K562 (cell line): ENCODE measurements around the gene TRAF3IP1. TPM values are rescaled to one million over a fixed set of nuclear protein-coding genes. Genes with fewer than 3 reads are reported as not detected.

Experiments used
- ATAC-seq: fragments of 200-7000 bp; cut with Tn5 transposase; 3 replicates; pipeline ENCODE4 v1.9.1; 2020; ENCODE audit warnings: moderate library complexity
- BruUV-seq: library from RNA; stranded (reverse); fragments of 400-500 nt; replicated peaks from 2 replicates; lab custom pipeline; 2021; lab: Mats Ljungman, UMichigan
- CTCF ChIA-PET: fragments of 300-600 bp; formaldehyde crosslinking; extraction: SDS; loops from one replicate; lab custom pipeline; 2021; ENCODE audit warnings: low intra/inter-chr PET ratio; lab: Yijun Ruan, JAX
- POLR2A ChIA-PET: fragments of 300-600, 350-650 bp; sonication (Branson Sonifier 250); formaldehyde crosslinking; extraction: SDS; loops from one replicate; lab custom pipeline; 2021; ENCODE audit warnings: antibody characterized with exemption, inconsistent platforms; lab: Yijun Ruan, JAX
- DNase-seq, 4 experiments: peaks; one replicate each; pipeline versions ENCODE4 v3.0.0 to v3.0.0-alpha.2; 2011 to 2018; ENCODE audit warnings: low spot score in 3 of 4, mixed read lengths in 3 of 4; ENCODE audit errors: extremely low read depth in 1 of 4
- FAIRE-seq: peaks from 2 replicates; lab custom pipeline; 2011; peaks lifted over from hg19 to GRCh38; lab: Jason Lieb, UNC
- H2AFZ ChIP-seq: 2 replicates; pipeline ENCODE4 v1.6.0; 2011; ENCODE audit warnings: low read depth, low read length, control low read depth, inconsistent platforms
- H3K27ac ChIP-seq: fragments of 200-600 bp; 3 replicates; pipeline ENCODE4 v1.8.0; 2011; ENCODE audit warnings: low read depth, mild to moderate bottlenecking, control low read depth, inconsistent platforms, low read length, moderate library complexity, mixed read lengths; ENCODE audit errors: extremely low read depth
- H3K27me3 ChIP-seq, 2 experiments: fragments of 300-600 bp in 1 of 2; 2 replicates in 1 of 2; 3 replicates in 1 of 2; pipeline versions ENCODE4 v1.6.0 to v1.8.0; 2011; ENCODE audit warnings: inconsistent platforms in 2 of 2, low read length in 2 of 2, mild to moderate bottlenecking in 1 of 2, mixed read lengths in 1 of 2, moderate library complexity in 1 of 2; ENCODE audit not compliant: control insufficient read depth in 2 of 2, insufficient read depth in 2 of 2
- H3K36me3 ChIP-seq: fragments of 300-600 bp; 3 replicates; pipeline ENCODE4 v1.8.0; 2011; ENCODE audit warnings: mild to moderate bottlenecking, low read length, inconsistent platforms; ENCODE audit not compliant: control insufficient read depth, insufficient read depth
- H3K4me1 ChIP-seq, 2 experiments: fragments of 200-600 bp in 1 of 2; replicated peaks in 1 of 2; 2 replicates in 1 of 2; 3 replicates in 1 of 2; pipeline versions ENCODE4 v1.5.1 to v1.8.0; 2011; ENCODE audit warnings: inconsistent platforms in 2 of 2, low read length in 2 of 2, mild to moderate bottlenecking in 1 of 2, mixed read lengths in 1 of 2, moderate library complexity in 1 of 2; ENCODE audit not compliant: control insufficient read depth in 2 of 2, insufficient read depth in 2 of 2
- H3K4me2 ChIP-seq: 2 replicates; pipeline ENCODE4 v1.6.1; 2011; ENCODE audit warnings: low read length, control low read depth, inconsistent platforms, mixed read lengths; ENCODE audit not compliant: insufficient read depth
- H3K4me3 ChIP-seq: fragments of 200-600 bp; sonication (generic), shearing (Covaris generic); 2 replicates; pipeline ENCODE4 v1.5.1; 2016; ENCODE audit warnings: control low read depth, inconsistent platforms
- H3K79me2 ChIP-seq: fragments of 200-600 bp; 3 replicates; pipeline ENCODE4 v1.8.0; 2011; ENCODE audit warnings: low read length, inconsistent platforms; ENCODE audit not compliant: control insufficient read depth, insufficient read depth
- H3K9ac ChIP-seq, 2 experiments: 2 replicates each; pipeline versions ENCODE4 v1.6.0 to v1.6.1; 2011; ENCODE audit warnings: low read depth in 2 of 2, low read length in 2 of 2, control low read depth in 1 of 2, inconsistent platforms in 1 of 2, mild to moderate bottlenecking in 1 of 2, mixed read lengths in 1 of 2; ENCODE audit not compliant: insufficient read depth in 1 of 2
- H3K9me1 ChIP-seq: one replicate; pipeline ENCODE4 v1.6.0; 2011; ENCODE audit warnings: inconsistent platforms, mild to moderate bottlenecking, low read length, moderate library complexity; ENCODE audit not compliant: control insufficient read depth, insufficient read depth
- H3K9me3 ChIP-seq: replicated peaks from 2 replicates; pipeline ENCODE4 v1.5.1; 2011; ENCODE audit warnings: low read depth, low read length, inconsistent platforms; ENCODE audit not compliant: control insufficient read depth, insufficient read depth
- H4K20me1 ChIP-seq: replicated peaks from 2 replicates; pipeline ENCODE4 v1.6.1; 2011; ENCODE audit warnings: low read length, inconsistent platforms, mixed read lengths; ENCODE audit not compliant: control insufficient read depth, insufficient read depth
- E2F6 ChIP-seq, 2 experiments: IDR thresholded peaks; 2 replicates each; pipeline ENCODE4 v1.6.1; 2011; ENCODE audit warnings: borderline replicate concordance in 1 of 2, control low read depth in 1 of 2, low read depth in 1 of 2, low read length in 1 of 2, mild to moderate bottlenecking in 1 of 2, mixed read lengths in 1 of 2, moderate library complexity in 1 of 2; ENCODE audit not compliant: insufficient read depth in 1 of 2, insufficient read length in 1 of 2, poor library complexity in 1 of 2, severe bottlenecking in 1 of 2; ENCODE audit errors: extremely low read depth in 1 of 2
- KDM1A ChIP-seq, 2 experiments: fragments of 450-650 bp; IDR thresholded peaks; 2 replicates each; pipeline ENCODE4 v1.6.1; 2016; ENCODE audit warnings: mild to moderate bottlenecking in 2 of 2
- MYBL2 ChIP-seq, 2 experiments: fragments of 450-650 bp in 1 of 2; sonication (generic) in 1 of 2; formaldehyde crosslinking in 1 of 2; IDR thresholded peaks; 2 replicates each; pipeline versions ENCODE4 v1.6.1 to v1.8.1; 2017 to 2022; ENCODE audit warnings: borderline replicate concordance in 1 of 2, inconsistent platforms in 1 of 2, low read depth in 1 of 2, mild to moderate bottlenecking in 1 of 2, missing genetic modification reagents in 1 of 2, moderate library complexity in 1 of 2
- SAFB ChIP-seq: fragments of 200-400 bp; formaldehyde crosslinking; IDR thresholded peaks from 2 replicates; pipeline ENCODE4 v1.6.1; 2017; ENCODE audit warnings: low read depth, low read length, borderline replicate concordance
- SFPQ ChIP-seq: fragments of 200-400 bp; formaldehyde crosslinking; IDR thresholded peaks from 2 replicates; pipeline ENCODE4 v1.6.1; 2017; ENCODE audit warnings: mild to moderate bottlenecking, low read depth, low read length, moderate library complexity
- ZFP1 ChIP-seq: fragments of 450-650 bp; formaldehyde crosslinking; IDR thresholded peaks from 2 replicates; pipeline ENCODE4 v1.4.0; 2020; ENCODE audit warnings: mild to moderate bottlenecking, mixed read lengths
- ZKSCAN1 ChIP-seq: fragments of 150-350 bp; IDR thresholded peaks from 2 replicates; pipeline ENCODE4 v1.6.1; 2016; ENCODE audit warnings: low read depth, low read length
- WGBS: fragments of 100-300 bp; shearing (Covaris generic); methylation state at CpG from one replicate; pipeline ENCODE4 v1.1.6; 2016; ENCODE audit warnings: low coverage, mixed read lengths; ENCODE audit not compliant: insufficient coverage; ENCODE audit errors: missing lambda C conversion rate; 5-methylcytosine and 5-hydroxymethylcytosine counted together
- in situ Hi-C: fragments of 300-500 bp; cut with MboI; formaldehyde crosslinking; loops from 4 replicates; pipeline ENCODE4 v1.15.0; 2018; ENCODE audit warnings: inconsistent platforms, mixed read lengths
- intact Hi-C: fragments of 100-400 bp; cut with micrococcal nuclease; formaldehyde crosslinking; loops from 2 replicates; pipeline ENCODE4 v1.14.2; 2022
- polyA plus RNA-seq, 8 experiments: library from polyadenylated mRNA; depleted of rRNA in 4 of 8; stranded (reverse) in 5 of 8; unstranded in 3 of 8; fragments of >200 nt; fragmentation: Nextera tagmentation in 2 of 8; fragmentation: Illumina TruSeq in 1 of 8; extraction: Ambion mirVana in 2 of 8; extraction: Trizol in 1 of 8; gene quantifications; 2 replicates each; pipeline versions ENCODE4 v1.2.1 to v1.2.3, GENCODE V29; 2011 to 2014; ENCODE audit warnings: inconsistent platforms in 1 of 8, missing spikeins in 1 of 8
- total RNA-seq, 7 experiments: library from RNA; depleted of rRNA in 6 of 7; stranded (reverse); fragments of >200 nt in 6 of 7; fragmentation: Illumina TruSeq in 2 of 7; extraction: Trizol in 2 of 7; gene quantifications; 2 replicates each; pipeline versions ENCODE4 v1.2.1 to v1.2.3, GENCODE V29; 2011 to 2021; ENCODE audit warnings: low replicate concordance in 1 of 7

The TRAF3IP1 gene
- total and polyA plus RNA-seq, 9 of the 15 experiments (the other 6 are each of a cell fraction or from before 2014, with no cell fraction given) = 1.3 to 7.4 (median 3.4) TPM

- H3K79me2 ChIP-seq = peaks cover 24% of the 10 kb centered on the region
- H3K27ac ChIP-seq = no peak overlapping the region
- ChIA-PET POLR2A (interaction anchor here (1.0 to 1.9 kb wide), 2 partner anchors 9 to 18 kb away, joined by 4 to 7 read pairs; no protein-coding TSS in a partner anchor), CTCF (no interaction called here)
- in situ Hi-C loops = no loop called here
- H2AFZ ChIP-seq = no peak overlapping the region
- H3K9me1 ChIP-seq = peaks cover 1% of the 10 kb centered on the region
- BruUV-seq = no TSS peak
- peaks cover 3 to 28% of the 10 kb centered on the region in 2 experiments; a peak in 4 of 5 replicates for H3K4me1 ChIP-seq
- peak overlapping the region in 1 of 2 experiments; percentile 24; a peak in 1 of 4 replicates for H3K9ac ChIP-seq
- no peak for ATAC-seq
- no peak overlapping the region for H3K4me3 ChIP-seq
- DNase-seq = no peak
- H3K27me3 ChIP-seq = peaks cover 0 to 7% of the 10 kb centered on the region in 2 experiments; a peak in 2 of 5 replicates
- intact Hi-C loops = no loop called here
- peaks cover 5% of the 10 kb centered on the region; the same call in 1 of the 3 replicates for H3K36me3 ChIP-seq
- H3K4me2 ChIP-seq = no peak overlapping the region
- no peaks in the 10 kb centered on the region; the same call in 1 of the 2 replicates for H4K20me1 ChIP-seq
- FAIRE-seq = no peak
- WGBS = 68% methylated on average over 4 of the region's 5 CpGs
- no peaks in the 10 kb centered on the region for H3K9me3 ChIP-seq
- TF ChIP-seq KDM1A (IDR thresholded peaks at IDR 0.05) (no peak), SAFB (no peak), E2F6 (IDR thresholded peaks at IDR 0.05; ENCODE audit: borderline replicate concordance in 1 of 2, extremely low read depth in 1 of 2, insufficient read depth in 1 of 2, insufficient read length in 1 of 2, low read depth in 1 of 2, low read length in 1 of 2, poor library complexity in 1 of 2, severe bottlenecking in 1 of 2) (no peak), ZFP1 (CRISPR knock-in tag) (no peak), ZKSCAN1 (no peak), SFPQ (no peak), MYBL2 (IDR thresholded peaks at IDR 0.05; ENCODE audit: low read depth) (no peak), MYBL2 (CRISPR knock-in tag; IDR thresholded peaks at IDR 0.05; ENCODE audit: borderline replicate concordance) (no peak)
Observed at GRCh38 chr2:238290715-238291549, 29.4 kb upstream of the TRAF3IP1 start.
